IMR-90 (cell line): Measurements from ENCODE around the gene LMBRD2. TPM values are rescaled to one million over a fixed set of nuclear protein-coding genes. Genes with fewer than 3 reads are reported as not detected.

Experiments used
- ATAC-seq: fragments of 200-7000 bp; cut with Tn5 transposase; 2 replicates; pipeline ENCODE4 v1.9.1; 2020; ENCODE audit warnings: low read depth, mild to moderate bottlenecking, moderate library complexity
- BruUV-seq: library from RNA; stranded (reverse); fragments of 400-500 nt; replicated peaks from 2 replicates; lab custom pipeline; 2021; lab: Mats Ljungman, UMichigan
- CTCF ChIA-PET: fragments of 300-600 bp; formaldehyde crosslinking; extraction: SDS; loops from one replicate; lab custom pipeline; 2021; ENCODE audit warnings: antibody characterized with exemption; lab: Yijun Ruan, JAX
- POLR2A ChIA-PET: fragments of 300-600 bp; sonication (Branson Sonifier 250); formaldehyde crosslinking; loops from one replicate; lab custom pipeline; 2022; ENCODE audit warnings: antibody characterized with exemption; ENCODE audit not compliant: unreplicated experiment; lab: Charles Lee
- DNase-seq: peaks from one replicate; pipeline ENCODE4 v3.0.0; 2013
- H2AFZ ChIP-seq: replicated peaks from 2 replicates; pipeline ENCODE3; 2013; ENCODE audit warnings: low read length, mild to moderate bottlenecking; ENCODE audit not compliant: poor library complexity
- H2AK5ac ChIP-seq: 2 replicates; pipeline ENCODE4 v1.6.1; 2013; ENCODE audit warnings: low read depth, low read length, inconsistent platforms
- H2AK9ac ChIP-seq: replicated peaks from 2 replicates; pipeline ENCODE3; 2013; ENCODE audit warnings: mild to moderate bottlenecking, low read depth, low read length, moderate library complexity; ENCODE audit not compliant: poor library complexity
- H2BK120ac ChIP-seq: 2 replicates; pipeline ENCODE4 v1.6.1; 2013; ENCODE audit warnings: low read depth, low read length, inconsistent platforms
- H2BK15ac ChIP-seq: 3 replicates; pipeline ENCODE4 v1.6.1; 2013; ENCODE audit warnings: low read depth, low read length, inconsistent platforms
- H2BK20ac ChIP-seq: 2 replicates; pipeline ENCODE4 v1.6.1; 2013; ENCODE audit warnings: low read depth, mild to moderate bottlenecking, inconsistent platforms, low read length, moderate library complexity
- H2BK5ac ChIP-seq: 2 replicates; pipeline ENCODE4 v1.6.1; 2013; ENCODE audit warnings: mild to moderate bottlenecking, low read depth, low read length, inconsistent platforms; ENCODE audit not compliant: poor library complexity, severe bottlenecking
- H3K14ac ChIP-seq: replicated peaks from 2 replicates; pipeline ENCODE4 v1.6.1; 2013; ENCODE audit warnings: low read depth, low read length, inconsistent platforms
- H3K18ac ChIP-seq: 2 replicates; pipeline ENCODE4 v1.6.1; 2013; ENCODE audit warnings: low read depth, low read length, control low read depth
- H3K23ac ChIP-seq: 2 replicates; pipeline ENCODE4 v1.6.1; 2013; ENCODE audit warnings: low read depth, low read length, inconsistent platforms
- H3K27ac ChIP-seq: 2 replicates; pipeline ENCODE4 v1.5.1; 2013; ENCODE audit warnings: mild to moderate bottlenecking, control low read depth, low read length; ENCODE audit not compliant: insufficient read depth
- H3K27me3 ChIP-seq: 2 replicates; pipeline ENCODE4 v1.6.1; 2013; ENCODE audit warnings: low read length; ENCODE audit not compliant: control insufficient read depth, insufficient read depth
- H3K36me3 ChIP-seq: 2 replicates; pipeline ENCODE4 v1.6.1; 2013; ENCODE audit warnings: low read length, mixed read lengths; ENCODE audit not compliant: control insufficient read depth, insufficient read depth
- H3K4ac ChIP-seq: 2 replicates; pipeline ENCODE4 v1.6.1; 2013; ENCODE audit warnings: low read depth, low read length, inconsistent platforms
- H3K4me1 ChIP-seq: 2 replicates; pipeline ENCODE4 v1.6.1; 2013; ENCODE audit warnings: low read length, mixed read lengths; ENCODE audit not compliant: control insufficient read depth, insufficient read depth
- H3K4me2 ChIP-seq: 2 replicates; pipeline ENCODE4 v1.6.1; 2013; ENCODE audit warnings: low read depth, mild to moderate bottlenecking, control low read depth, low read length, moderate library complexity
- H3K4me3 ChIP-seq: 2 replicates; pipeline ENCODE4 v1.5.1; 2013; ENCODE audit warnings: low read depth, mild to moderate bottlenecking, control low read depth, low read length, moderate library complexity; ENCODE audit not compliant: insufficient read depth
- H3K56ac ChIP-seq: 2 replicates; pipeline ENCODE4 v1.6.1; 2013; ENCODE audit warnings: low read length, inconsistent platforms; ENCODE audit not compliant: insufficient read depth; ENCODE audit errors: extremely low read depth
- H3K79me1 ChIP-seq, 2 experiments: 2 replicates each; pipeline ENCODE4 v1.6.1; 2013; ENCODE audit warnings: low read length in 2 of 2, inconsistent platforms in 1 of 2, low read depth in 1 of 2
- H3K9ac ChIP-seq: 2 replicates; pipeline ENCODE4 v1.6.1; 2013; ENCODE audit warnings: low read depth, low read length, control low read depth
- H3K9me1 ChIP-seq: 2 replicates; pipeline ENCODE4 v1.6.1; 2013; ENCODE audit warnings: low read length, inconsistent platforms; ENCODE audit not compliant: insufficient read depth
- H3K9me3 ChIP-seq: 2 replicates; pipeline ENCODE4 v1.6.1; 2013; ENCODE audit warnings: low read length; ENCODE audit not compliant: control insufficient read depth, insufficient read depth
- H4K20me1 ChIP-seq: 2 replicates; pipeline ENCODE4 v1.6.1; 2013; ENCODE audit warnings: low read length, inconsistent platforms; ENCODE audit not compliant: insufficient read depth
- H4K5ac ChIP-seq: 2 replicates; pipeline ENCODE4 v1.6.1; 2013; ENCODE audit warnings: mild to moderate bottlenecking, low read depth, low read length, control low read depth
- H4K8ac ChIP-seq, 2 experiments: 2 replicates each; pipeline ENCODE4 v1.6.1; 2013; ENCODE audit warnings: low read depth in 2 of 2, low read length in 2 of 2, control low read depth in 1 of 2, inconsistent platforms in 1 of 2
- H4K91ac ChIP-seq: 2 replicates; pipeline ENCODE4 v1.6.1; 2013; ENCODE audit warnings: low read depth, low read length, inconsistent platforms; ENCODE audit not compliant: insufficient read depth
- BHLHE40 ChIP-seq: fragments of 150-350 bp; IDR thresholded peaks from 2 replicates; pipeline ENCODE4 v1.6.1; 2016; ENCODE audit warnings: mild to moderate bottlenecking, low read depth, low read length
- CEBPB ChIP-seq: IDR thresholded peaks from 2 replicates; pipeline ENCODE4 v1.6.1; 2012; ENCODE audit warnings: low read depth, low read length, improper control_type of control experiment
- CHD1 ChIP-seq: IDR thresholded peaks from 2 replicates; pipeline ENCODE4 v1.6.1; 2012; ENCODE audit warnings: low read depth, low read length, improper control_type of control experiment
- CTCF ChIP-seq: conservative IDR thresholded peaks from 2 replicates; pipeline ENCODE4 v1.5.1; 2012; ENCODE audit warnings: mild to moderate bottlenecking, low read depth, low read length, improper control_type of control experiment
- ELK1 ChIP-seq: fragments of 150-350 bp; IDR thresholded peaks from 2 replicates; pipeline ENCODE4 v1.6.1; 2016; ENCODE audit warnings: low read depth, mild to moderate bottlenecking, low read length, moderate library complexity, borderline replicate concordance
- FOS ChIP-seq: fragments of 150-350 bp; IDR thresholded peaks from 2 replicates; pipeline ENCODE4 v1.6.1; 2016; ENCODE audit warnings: low read depth, low read length
- MAFK ChIP-seq: IDR thresholded peaks from 2 replicates; pipeline ENCODE4 v1.6.1; 2012; ENCODE audit warnings: low read depth, low read length, improper control_type of control experiment
- MAZ ChIP-seq: IDR thresholded peaks from 2 replicates; pipeline ENCODE4 v1.6.1; 2012; ENCODE audit warnings: low read depth, mild to moderate bottlenecking, low read length, improper control_type of control experiment, moderate library complexity, borderline replicate concordance
- MXI1 ChIP-seq: IDR thresholded peaks from 2 replicates; pipeline ENCODE4 v1.6.1; 2012; ENCODE audit warnings: low read depth, mild to moderate bottlenecking, low read length, moderate library complexity, borderline replicate concordance
- NFE2L2 ChIP-seq: fragments of 150-350 bp; IDR thresholded peaks from 2 replicates; pipeline ENCODE4 v1.6.1; 2016; ENCODE audit warnings: low read depth, mild to moderate bottlenecking, low read length
- POLR2A ChIP-seq: IDR thresholded peaks from 2 replicates; pipeline ENCODE4 v1.6.1; 2012; ENCODE audit warnings: mild to moderate bottlenecking, low read depth, low read length
- RAD21 ChIP-seq: IDR thresholded peaks from 2 replicates; pipeline ENCODE4 v1.6.1; 2012; ENCODE audit warnings: low read length, improper control_type of control experiment
- RCOR1 ChIP-seq: IDR thresholded peaks from 2 replicates; pipeline ENCODE4 v1.6.1; 2012; ENCODE audit warnings: mild to moderate bottlenecking, low read length, improper control_type of control experiment; ENCODE audit not compliant: insufficient replicate concordance
- RFX5 ChIP-seq: IDR thresholded peaks from 2 replicates; pipeline ENCODE4 v1.8.0; 2012; ENCODE audit warnings: low read depth, mild to moderate bottlenecking, low read length, moderate library complexity
- SMC3 ChIP-seq: fragments of 150-350 bp; IDR thresholded peaks from 2 replicates; pipeline ENCODE4 v1.6.1; 2016; ENCODE audit warnings: low read depth, mild to moderate bottlenecking, antibody characterized with exemption, low read length, moderate library complexity
- WGBS, 2 experiments: methylation state at CpG; one replicate each; pipeline versions ENCODE4 v1.1.5 to v1.1.7; 2013; ENCODE audit warnings: missing lambda C conversion rate in 2 of 2; ENCODE audit not compliant: insufficient read length in 1 of 2; ENCODE audit errors: extremely low coverage in 2 of 2; 5-methylcytosine and 5-hydroxymethylcytosine counted together
- dilution Hi-C: fragments of 300-500 bp; cut with HindIII; formaldehyde crosslinking; loops from one replicate; pipeline ENCODE4 v1.14.3; 2018; ENCODE audit warnings: low sequenced_read_pairs; ENCODE audit not compliant: unreplicated experiment
- in situ Hi-C: fragments of 300-500 bp; cut with MboI; formaldehyde crosslinking; loops from 3 replicates; pipeline ENCODE4 v1.14.3; 2019; ENCODE audit warnings: low sequenced_read_pairs, inconsistent platforms, mixed read lengths
- intact Hi-C: fragments of 100-400 bp; cut with micrococcal nuclease; formaldehyde crosslinking; loops from 2 replicates; pipeline ENCODE4 v1.10.0; 2022
- polyA plus RNA-seq, 3 experiments: library from polyadenylated mRNA; depleted of rRNA; stranded (reverse); fragments of >200 nt; gene quantifications; 2 replicates each; pipeline ENCODE4 v1.2.3, GENCODE V29; 2012; ENCODE audit warnings: low replicate concordance in 1 of 3
- total RNA-seq: library from RNA; depleted of rRNA; stranded (reverse); fragments of >200 nt; gene quantifications from 2 replicates; pipeline ENCODE4 v1.2.3, GENCODE V29; 2012

LMBRD2 gene
- total and polyA plus RNA-seq, 2 of the 4 experiments (the other 2 are of a cell fraction), result 1.8 to 5.2 TPM

GRCh38 chr5:36177715-36178523, 26.2 kb upstream of the LMBRD2 start:
- Histone ChIP-seq H3K9me1 (peaks cover 5% of the 10 kb centered on the region; the same call in 1 of the 2 replicates), H3K79me1 (peaks cover 3 to 7% of the 10 kb centered on the region in 2 experiments; a peak in 2 of 4 replicates), H2BK20ac (no peak overlapping the region), H3K4ac (no peak overlapping the region), H4K8ac (no peak overlapping the region), H3K18ac (no peak overlapping the region), H4K20me1 (no peaks in the 10 kb centered on the region), H2AK9ac (no peak overlapping the region), H3K56ac (no peak overlapping the region), H3K4me1 (0 out of 2 replicates have a peak, but pooled peaks cover 5% of the 10 kb centered on the region), H3K14ac (no peak overlapping the region), H4K5ac (no peak overlapping the region), H2BK15ac (no peak overlapping the region), H3K27me3 (no peaks in the 10 kb centered on the region), H3K4me2 (no peak overlapping the region), H3K36me3 (peaks cover 19% of the 10 kb centered on the region), H2BK120ac (no peak overlapping the region), H4K91ac (no peak overlapping the region), H3K23ac (no peak overlapping the region), H3K9me3 (no peaks in the 10 kb centered on the region), H2AFZ (no peak overlapping the region), H3K4me3 (no peak overlapping the region), H2BK5ac (no peak overlapping the region), H3K27ac (no peak overlapping the region), H2AK5ac (no peak overlapping the region), H3K9ac (no peak overlapping the region)
- BruUV-seq, result no TSS peak
- ChIA-PET CTCF (interaction anchor here (0.7 to 1.5 kb wide), 12 partner anchors 13 to 518 kb away, joined by 3 to 9 read pairs (median 4); no protein-coding TSS in a partner anchor), POLR2A (no interaction called here)
- intact Hi-C loops, result loop anchor here (1.0 to 10.0 kb wide), 5 partner anchors 19 to 517 kb away; no protein-coding TSS in a partner anchor
- dilution Hi-C loops, result no loop called here
- DNase-seq (peak; percentile 65), ATAC-seq (peak; percentile 77)
- no CpG with 5 or more reads among the region's 2 CpGs for WGBS, 2 experiments
- in situ Hi-C loops, result loop anchor here (10.0 kb wide), 1 partner anchor 127 kb away; the partner anchor contains the start of gene RANBP3L
- no peak for TF ChIP-seq POLR2A
- TF ChIP-seq SMC3, result peak; percentile 52; the same call in 1 of the 2 replicates
- TF ChIP-seq ELK1, result no peak
- TF ChIP-seq RFX5, result no peak
- TF ChIP-seq CHD1, result no peak
- no peak for TF ChIP-seq MAFK
- no peak for TF ChIP-seq FOS
- TF ChIP-seq RAD21, result peak; percentile 63
- no peak for TF ChIP-seq NFE2L2
- no peak for TF ChIP-seq RCOR1
- TF ChIP-seq MXI1, result no peak
- peak; percentile 63 for TF ChIP-seq CTCF
- TF ChIP-seq CEBPB, result no peak
- no peak for TF ChIP-seq BHLHE40
- no peak for TF ChIP-seq MAZ
